Stimulated activated CD8-positive, alpha-beta memory T cell treated with anti-CD3 and anti-CD28 coated beads, Interleukin-12 subunit alpha, Interleukin-12 subunit beta, amount 100 ng/mL, for 24 hours (primary cell): ENCODE measurements around the gene PCAT6.

Source experiments
- DNase-seq: peaks from one replicate; pipeline ENCODE4 v3.0.0-alpha.2; 2020; ENCODE audit errors: extremely low read depth

Gene PCAT6

DNA sequence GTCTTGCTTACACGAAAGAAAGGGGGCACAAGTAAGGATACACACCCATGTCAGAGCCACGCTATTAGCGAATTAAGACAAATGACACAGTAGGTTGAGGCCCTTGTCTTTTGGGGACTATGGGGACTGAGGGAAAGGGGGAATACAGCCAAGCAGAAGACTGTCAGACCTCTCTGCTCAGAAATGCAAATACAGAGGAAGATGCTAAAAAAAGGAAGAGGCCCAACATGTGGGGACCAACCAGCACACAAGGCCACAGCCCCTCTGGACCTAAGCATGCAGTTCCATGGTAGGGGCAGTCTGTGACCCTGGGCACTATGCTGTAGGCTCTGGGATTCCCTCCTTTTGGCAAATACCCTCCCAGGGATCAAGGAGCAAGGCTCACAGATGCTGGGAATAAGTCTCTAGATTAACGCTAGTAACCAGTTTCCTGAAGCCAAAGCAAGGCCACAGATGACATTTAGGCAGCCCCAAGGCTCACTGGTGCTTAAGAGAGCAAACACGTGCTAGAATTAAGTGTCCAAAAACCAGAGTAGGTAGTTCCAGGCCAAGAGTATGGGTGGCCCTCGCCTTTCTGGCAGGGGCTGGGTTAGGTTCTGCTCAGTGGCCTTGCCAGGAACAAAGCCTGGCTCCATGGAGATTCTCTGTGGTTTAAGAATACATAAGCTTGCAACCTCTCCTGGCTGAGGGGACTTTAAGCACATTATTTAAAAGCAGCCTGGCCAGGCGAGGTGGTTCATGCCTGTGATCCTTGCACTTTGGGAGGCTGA, 40.0 kb downstream of the PCAT6 start:
- DNase-seq, result no peak

DNA sequence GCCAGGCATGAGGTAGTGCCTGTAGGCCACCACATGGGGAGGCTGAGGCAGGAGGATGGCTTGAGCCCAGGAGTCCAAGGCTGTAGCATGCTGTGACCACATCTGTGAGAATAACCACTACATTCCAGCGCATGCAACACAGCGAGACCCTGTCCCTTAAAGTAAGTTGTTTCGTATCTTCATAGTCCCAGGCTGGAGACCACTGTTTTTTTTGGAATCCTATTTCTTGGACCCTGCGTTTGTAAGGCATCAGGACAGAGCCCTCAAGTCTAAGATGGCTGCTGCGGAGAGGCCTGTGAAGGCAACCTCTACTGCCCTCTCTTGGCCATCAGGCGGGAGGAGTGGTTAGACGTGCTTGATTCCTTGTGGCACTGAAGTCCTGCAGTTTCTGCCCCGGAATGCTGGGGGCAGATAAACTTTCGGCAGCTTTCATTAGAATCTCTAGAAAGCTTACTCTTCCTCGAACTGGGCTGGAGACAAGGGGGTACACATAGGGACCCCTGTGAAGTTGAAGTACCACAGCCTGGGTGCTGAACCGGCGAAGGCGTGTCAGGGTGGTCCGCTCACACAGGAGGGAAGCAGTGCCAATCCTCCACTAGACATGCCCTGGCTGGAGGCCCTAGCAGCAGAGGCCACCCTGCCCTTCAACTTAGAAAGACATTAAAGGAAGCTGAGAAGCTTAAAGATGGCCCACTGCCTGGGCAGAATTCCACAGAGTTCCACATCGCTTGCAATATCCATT, 41.6 kb downstream of the PCAT6 start:
- no peak for DNase-seq

- no peak for DNase-seq
These were observed 44.0 kb downstream of the PCAT6 start for GRCh38 chr1:202854787-202855186.

- DNase-seq, result no peak
These were observed 45.3 kb downstream of the PCAT6 start for GRCh38 chr1:202856014-202856413.

GRCh38 chr1:202857136-202857610, 46.4 kb downstream of the PCAT6 start:
- no peak for DNase-seq

- DNase-seq, result no peak
These were observed 47.6 kb downstream of the PCAT6 start for GRCh38 chr1:202858331-202858730.

GRCh38 chr1:202858789-202859414, 48.1 kb downstream of the PCAT6 start:
- no peak for DNase-seq

- DNase-seq, result no peak
These were observed 50.1 kb downstream of the PCAT6 start for GRCh38 chr1:202860744-202861419.
